ENCODE results near the gene ZNF419.
"Not testable (repeated sequence)": the region's sequence is repeated elsewhere in the genome, so short reads cannot be mapped to it uniquely, and the experiment has no call there.

Gene ZNF419

DNA sequence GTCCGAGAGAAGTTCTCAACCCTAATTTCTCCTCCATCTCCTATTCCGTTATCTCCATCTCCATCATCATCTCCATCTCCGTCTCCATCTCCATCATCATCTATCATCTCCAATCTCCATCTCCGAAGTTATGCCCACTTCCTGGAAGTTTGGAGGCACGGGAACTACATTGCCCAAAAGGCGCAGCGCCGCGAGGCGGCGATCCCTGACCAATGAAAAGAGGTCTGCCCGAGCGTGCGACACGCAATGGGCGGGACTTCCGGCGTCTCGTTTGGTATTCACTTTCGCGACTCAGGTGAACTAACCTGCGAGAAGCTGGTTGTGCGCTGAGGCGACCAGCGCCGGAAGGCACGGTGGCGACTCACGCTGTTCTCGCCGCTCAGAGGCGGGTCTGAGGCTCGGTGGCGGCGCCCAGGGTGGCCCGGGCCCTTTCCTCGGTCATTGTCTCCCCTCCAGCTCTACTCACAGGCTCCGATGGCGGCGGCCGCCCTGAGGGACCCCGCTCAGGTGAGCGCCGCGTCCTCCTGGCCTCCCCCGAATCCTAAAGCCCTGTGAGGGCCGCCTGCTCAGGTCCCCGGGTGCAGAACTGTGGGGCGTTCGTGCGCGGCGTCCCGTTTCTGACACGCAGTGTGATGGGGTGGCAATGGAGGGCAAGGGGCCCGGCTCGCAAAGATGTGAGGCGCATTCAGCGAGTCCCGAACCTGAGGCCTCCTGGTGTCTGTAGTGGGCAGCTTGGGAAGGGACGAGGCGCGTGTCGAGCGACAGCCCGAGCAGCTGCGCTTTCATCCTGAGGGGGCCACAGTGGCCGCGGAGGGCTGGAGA lies at the start of gene ZNF419:
ZNF419 (plus strand) TSS at position 274 of the 822 bp plus-strand sequence; CDS start at position 475, 201 bp downstream.
- peak; percentile 94 for DNase-seq

DNA sequence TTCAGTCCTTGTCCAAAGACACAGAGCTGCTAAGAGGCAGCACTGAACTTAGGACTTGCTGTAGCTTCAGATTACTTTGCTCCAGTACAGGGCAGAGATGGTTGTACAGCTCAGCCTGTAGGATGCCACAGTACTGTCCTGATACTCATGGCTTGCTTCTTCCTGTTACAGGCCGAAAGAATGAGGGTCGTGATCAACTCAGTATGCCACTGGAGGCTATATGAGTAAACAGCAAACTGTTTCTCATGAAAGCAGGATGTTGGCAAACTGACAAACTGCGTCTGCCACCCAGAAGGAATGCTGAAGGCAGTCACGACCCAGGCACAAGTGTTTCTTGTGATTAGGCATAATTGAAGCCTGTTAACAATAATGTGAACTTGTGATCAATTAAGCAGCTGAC lies 49.6 kb upstream of the ZNF419 start:
- DNase-seq: no peak

DNA sequence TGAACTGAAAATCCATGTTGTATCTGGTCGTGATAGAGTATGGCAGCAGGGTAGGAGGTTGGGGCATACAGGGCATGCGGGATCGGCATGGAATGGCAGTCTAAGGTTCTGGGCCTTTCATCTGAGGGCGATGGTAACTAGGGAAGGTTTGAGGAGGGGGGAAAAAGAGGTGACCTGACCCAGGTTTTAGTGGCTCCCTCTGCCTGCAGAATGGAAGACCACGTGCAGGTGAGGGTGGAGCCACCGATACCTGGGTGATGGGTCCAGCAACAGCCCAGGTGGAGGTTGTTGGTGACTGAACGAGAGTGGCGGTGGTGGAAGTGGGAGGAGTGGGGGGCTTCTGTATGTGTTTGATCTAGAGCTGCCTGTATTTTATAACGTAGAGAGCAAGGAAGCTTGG lies 48.6 kb upstream of the ZNF419 start:
- DNase-seq: no peak

DNA sequence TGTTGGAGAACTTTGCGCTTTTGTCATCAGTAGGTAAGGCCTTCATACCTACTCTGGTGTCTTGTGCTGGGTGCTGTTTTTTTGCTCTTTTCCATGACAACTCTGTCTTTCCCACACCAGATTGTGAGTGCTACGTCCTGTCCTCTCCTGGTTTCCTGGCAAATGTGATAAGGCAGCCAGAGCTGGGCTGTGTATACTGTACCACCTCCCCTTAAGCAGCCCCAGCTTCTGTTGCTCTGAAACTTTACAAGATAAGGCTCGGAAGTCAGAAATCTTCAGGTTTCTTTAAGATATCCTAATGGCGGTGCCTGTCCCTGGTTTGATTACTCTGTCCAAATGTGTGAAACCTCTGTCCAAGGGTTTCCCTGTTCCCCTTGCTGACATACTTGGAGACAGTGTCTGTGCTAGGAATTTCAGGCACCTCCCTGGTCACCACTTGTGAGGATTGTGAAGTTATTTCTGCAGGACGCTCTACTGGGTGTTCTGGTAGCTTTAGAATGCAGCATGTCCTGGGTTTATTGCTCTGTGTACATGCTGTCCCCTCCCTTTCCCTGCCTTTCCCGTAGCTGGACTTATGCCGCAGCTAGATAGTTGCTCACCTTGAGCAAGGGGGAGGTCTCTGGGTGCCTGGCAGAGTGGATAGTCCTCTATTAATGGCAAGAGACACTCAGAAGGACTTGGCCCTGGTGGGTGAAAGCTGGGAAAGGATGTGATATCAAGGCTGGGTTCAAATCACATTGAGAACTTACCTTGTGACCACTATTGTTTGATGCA lies 45.4 kb upstream of the ZNF419 start:
- no peak for DNase-seq

DNA sequence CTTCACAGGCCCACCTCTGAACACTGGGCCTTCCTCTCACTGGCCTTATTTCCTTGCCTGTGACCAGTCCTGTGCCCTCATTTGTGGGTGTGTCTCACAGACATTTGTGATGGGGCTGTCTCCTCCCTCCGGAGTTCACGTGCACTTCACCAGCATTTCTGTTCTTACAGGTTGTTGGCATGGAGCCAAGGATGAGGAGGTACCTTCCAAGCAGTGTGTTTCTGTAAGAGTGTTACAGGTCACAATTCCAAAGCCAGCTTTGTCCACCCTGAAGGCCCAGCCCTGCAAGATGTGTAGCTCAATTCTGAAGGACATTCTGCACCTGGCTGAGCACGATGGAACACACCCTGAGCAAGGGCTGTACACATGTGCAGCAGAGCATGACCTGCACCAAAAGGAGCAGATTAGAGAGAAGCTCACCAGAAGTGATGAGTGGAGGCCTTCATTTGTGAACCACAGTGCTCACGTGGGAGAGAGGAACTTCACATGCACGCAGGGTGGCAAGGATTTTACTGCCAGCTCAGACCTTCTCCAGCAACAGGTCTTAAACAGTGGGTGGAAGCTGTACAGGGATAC lies 44.3 kb upstream of the ZNF419 start:
- no peak for DNase-seq

DNA sequence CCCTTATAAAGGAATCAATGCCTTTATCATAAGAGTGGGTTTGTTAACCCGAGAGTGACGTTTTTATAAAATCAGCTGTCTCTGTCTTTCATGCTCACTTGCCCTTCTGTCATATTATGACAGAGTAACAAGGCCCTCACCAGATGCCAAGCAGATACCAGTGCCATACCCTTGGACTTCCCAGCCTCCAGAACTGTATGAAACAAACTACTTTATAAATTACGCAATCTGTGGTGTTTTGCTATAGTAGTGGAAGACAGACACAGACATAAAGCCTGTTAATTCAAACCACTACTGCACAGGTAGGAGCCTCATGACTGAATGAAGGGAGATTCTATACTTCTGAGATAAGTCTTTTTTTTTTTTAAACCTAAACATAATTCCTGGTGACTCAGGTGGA lies 35.2 kb upstream of the ZNF419 start:
- DNase-seq: no peak

DNA sequence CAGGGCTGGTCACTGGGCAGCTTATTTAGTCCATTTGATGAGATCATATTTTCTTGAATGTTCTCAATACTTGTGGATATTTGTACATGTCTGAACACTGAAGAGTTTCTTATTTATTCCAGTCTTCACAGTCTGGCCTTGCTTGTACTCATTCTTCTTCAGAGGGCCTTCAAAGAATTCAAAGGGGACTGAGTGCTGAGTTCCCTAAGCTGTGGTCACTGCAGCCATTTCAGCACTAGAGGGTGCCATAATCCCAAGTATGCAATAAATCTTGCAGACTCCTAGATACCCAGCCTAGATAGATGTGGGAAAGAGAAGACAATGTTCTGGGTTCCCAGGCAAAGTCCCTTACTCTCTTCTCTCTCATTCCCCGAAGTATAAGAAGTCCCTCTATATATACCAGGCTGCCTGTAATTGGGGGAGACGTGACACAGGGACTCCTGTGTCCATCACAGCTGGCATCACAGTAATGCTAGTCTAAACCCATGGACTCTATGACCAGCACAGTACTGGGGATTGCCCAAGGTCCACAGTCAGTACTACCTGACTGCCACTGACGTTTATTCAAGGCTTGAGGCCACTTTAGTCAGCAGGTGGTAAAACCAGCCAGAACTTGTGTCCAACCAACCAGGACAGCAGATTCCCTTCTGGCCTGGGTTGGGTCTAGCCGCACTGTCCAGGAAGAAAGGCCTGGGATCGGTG lies 21.7 kb upstream of the ZNF419 start:
- DNase-seq: no peak

DNA sequence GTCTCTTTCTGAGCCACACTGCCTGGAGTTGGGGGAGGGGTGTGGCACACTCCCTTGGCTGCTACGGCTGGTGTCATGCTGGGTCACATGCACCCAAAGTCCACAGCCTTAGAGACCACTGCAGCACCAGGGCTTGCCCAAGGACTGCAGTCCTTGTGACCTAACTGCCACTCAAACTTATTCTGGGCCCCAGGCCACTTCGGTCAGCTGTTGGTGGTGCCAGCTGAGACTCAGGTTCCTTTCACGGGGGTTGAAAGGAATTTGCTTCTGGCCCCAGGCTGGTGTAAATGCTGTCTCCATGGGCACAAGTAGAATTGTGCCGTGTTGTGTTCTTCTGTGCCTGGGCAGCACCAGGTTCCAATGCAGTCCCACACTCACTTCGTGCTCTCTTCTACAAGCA lies 21.1 kb upstream of the ZNF419 start:
- DNase-seq: no peak

DNA sequence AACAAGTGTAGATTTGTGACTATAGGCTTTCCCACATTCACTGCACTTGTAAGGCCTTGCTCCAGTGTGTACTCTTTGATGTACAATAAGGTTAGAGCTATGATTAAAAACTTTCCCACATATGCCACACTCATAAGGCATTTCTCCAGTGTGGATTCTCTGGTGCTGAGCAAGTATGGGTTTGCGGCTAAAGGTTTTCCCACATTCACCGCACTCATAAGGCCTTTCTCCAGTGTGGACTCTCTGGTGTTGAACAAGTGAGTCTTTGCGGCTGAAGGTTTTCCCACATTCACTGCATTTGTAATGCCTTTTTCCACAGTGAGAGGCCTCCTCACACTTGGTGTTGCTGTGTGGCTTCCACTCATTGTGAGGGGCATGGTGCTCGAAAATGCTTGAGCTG lies 13.9 kb upstream of the ZNF419 start:
- DNase-seq: no peak

DNA sequence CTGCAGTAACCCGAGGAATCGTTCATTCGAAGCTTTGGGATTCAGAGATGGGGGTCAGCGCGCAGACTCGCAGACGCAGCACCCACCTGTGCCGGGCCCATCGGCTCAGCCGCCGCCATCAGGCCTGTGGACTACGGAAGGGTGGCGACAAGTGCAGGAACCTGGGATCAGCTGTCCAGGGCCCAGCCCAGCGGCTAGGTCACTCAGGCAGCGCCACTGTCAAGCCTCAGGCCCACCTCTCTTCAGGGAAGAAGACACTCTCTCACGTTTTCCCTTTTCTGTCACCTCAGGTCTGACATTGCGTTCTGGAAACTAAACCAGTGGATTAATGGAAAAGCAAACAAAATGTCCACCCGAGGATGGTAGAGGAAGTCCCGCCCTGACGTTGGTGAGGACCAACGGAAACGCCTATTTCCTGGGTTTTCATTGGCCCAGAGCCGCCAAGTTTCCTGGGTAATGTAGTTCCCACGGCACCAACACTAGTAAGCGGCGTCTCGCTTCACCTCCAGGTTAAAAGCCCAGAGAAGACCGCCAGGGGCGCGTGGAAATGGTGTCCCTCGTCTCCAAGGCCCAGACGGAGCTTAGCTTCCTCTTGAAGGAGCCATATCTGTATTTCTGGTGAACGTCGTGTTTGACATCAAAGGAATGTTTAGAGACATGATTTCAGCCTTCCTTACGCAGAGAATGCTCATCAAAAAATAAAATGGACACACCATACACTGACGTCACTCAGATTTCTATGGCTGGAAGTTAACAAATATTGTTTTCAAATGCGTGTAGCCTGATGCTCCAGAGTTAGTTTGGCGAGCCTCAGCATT lies 10.2 kb upstream of the ZNF419 start, which contains the start of gene ZNF772:
ZNF772 (minus strand) TSS at position 376 of the 818 bp plus-strand sequence; CDS start at position 119, 257 bp downstream.
- peak; percentile 90 for DNase-seq

DNA sequence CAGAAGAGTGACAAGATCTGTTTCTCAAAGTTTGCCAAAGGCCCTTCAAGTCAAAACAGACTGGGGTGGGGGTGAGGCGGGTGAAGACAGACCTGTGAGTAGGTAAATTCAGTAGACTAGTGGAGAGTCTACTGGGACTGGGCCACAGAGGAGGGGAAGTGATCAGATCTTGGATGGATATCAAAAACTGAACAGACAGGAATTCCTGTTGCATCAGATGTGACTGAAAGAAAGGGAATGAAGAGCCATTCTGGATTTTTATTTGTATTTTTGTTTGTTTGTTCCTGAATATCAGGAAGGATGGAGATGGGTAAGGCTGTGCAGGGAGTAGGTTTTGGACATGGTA lies 722 bp downstream of the ZNF419 start:
- not testable (repeated sequence) for DNase-seq

DNA sequence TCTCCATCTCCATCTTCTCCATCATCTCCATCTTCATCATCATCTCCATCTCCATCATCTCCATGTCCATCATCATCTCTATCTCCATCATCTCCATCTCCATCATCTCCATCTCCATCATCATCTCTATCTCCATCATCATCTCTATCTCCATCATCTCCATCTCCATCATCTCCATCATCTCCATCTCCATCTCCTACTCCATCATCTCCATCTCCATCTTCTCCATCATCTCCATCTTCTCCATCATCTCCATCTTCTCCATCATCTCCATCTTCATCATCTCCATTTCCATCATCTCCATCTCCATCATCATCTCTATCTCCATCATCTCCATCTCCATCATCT lies 11.8 kb downstream of the ZNF419 start:
- not testable (repeated sequence) for DNase-seq

DNA sequence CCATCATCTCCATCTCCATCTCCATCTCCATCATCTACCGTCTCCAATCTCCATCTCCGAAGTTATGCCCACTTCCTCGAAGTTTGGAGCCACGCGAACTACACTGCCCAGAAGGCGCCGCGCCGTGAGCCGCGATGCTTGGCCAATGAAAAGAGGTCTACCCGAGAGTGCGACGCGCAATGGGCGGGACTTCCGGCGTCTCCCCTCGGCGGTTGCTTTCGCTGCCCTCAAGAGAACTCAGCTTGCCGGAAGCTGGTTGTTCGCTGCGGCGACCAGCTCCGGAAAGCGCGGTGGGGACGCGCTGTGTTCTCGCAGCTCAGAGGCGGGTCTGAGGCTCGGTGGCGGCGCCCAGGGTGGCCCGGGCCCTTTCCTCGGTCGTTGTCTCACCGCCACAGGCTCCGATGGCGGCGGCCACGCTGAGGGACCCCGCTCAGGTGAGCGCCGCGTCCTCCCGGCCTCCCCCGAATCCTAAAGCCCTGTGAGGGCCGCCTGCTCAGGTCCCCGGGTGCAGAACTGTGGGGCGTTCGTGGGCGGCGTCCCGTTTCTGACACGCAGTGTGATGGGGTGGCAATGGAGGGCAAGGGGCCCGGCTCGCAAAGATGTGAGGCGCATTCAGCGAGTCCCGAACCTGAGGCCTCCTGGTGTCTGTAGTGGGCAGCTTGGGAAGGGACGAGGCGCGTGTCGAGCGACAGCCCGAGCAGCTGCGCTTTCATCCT lies 12.3 kb downstream of the ZNF419 start, which contains the start of gene ZNF773:
ZNF773 (plus strand) TSS at position 259 of the 716 bp plus-strand sequence; CDS start at position 402, 143 bp downstream.
- DNase-seq: peak; percentile 97

DNA sequence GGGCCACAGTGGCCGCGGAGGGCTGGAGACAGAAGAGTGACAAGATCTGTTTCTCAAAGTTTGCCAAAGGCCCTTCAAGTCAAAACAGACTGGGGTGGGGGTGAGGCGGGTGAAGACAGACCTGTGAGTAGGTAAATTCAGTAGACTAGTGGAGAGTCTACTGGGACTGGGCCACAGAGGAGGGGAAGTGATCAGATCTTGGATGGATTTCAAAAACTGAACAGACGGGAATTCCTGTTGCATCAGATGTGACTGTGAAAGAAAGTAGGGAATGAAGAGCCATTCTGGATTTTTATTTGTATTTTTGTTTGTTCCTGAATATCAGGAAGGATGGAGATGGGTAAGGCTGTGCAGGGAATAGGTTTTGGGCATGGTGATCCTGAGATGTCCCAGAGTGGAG lies 12.8 kb downstream of the ZNF419 start:
- not testable (repeated sequence) for DNase-seq

DNA sequence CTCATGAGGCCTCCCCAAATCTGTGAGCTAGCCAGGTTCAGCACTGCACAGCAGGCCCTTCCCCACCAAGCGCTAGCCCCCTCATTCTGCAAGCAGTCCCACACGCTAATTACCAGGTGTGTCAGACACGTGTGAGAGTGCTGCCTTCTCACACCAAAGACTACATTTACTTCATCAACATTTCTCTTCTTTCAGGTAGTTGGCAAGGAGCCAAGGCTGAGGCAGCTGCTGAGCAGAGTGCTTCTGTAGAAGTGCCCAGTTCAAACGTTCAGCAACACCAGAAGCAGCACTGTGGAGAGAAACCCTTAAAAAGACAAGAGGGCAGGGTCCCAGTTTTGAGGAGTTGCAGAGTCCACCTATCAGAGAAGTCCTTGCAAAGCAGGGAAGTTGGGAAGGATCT lies 18.6 kb downstream of the ZNF419 start:
- no peak for DNase-seq

DNA sequence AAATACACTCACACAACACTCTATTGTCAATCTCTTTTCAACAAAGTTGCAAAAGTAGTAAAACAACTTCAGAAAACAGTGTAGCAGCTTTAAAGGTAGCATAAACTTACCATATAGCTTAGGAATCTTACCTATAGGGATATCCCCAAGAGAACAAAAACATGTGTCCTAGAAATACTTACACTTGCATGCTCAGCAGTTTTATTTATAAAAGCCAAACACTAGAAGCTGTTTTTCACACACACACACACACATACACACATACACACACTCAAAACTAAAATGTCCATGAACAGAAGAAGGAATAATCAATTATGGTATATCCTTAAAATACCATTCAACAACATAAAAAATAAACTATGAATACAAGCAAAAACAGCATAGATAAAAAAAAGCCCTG lies 23.9 kb downstream of the ZNF419 start:
- no peak for DNase-seq

DNA sequence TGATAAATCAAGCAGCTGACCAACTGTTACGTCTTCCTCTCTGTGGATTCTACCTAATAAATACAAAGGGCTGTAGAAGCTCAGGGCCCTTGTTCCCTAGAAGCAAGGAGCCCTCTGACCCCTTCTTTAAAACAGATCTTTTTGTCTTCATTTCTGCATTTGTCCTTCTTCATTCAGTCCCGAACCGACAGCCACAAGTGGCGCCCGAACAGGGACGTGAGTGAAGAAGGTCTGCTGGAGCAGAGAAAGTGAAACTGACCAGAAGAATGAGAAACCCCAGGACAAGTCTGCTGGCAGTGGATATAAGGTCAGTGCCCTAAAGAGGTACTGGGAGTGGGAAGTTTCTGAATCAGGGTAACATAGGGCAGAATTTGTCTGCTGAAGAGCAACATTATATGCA lies 25.3 kb downstream of the ZNF419 start:
- no peak for DNase-seq

DNA sequence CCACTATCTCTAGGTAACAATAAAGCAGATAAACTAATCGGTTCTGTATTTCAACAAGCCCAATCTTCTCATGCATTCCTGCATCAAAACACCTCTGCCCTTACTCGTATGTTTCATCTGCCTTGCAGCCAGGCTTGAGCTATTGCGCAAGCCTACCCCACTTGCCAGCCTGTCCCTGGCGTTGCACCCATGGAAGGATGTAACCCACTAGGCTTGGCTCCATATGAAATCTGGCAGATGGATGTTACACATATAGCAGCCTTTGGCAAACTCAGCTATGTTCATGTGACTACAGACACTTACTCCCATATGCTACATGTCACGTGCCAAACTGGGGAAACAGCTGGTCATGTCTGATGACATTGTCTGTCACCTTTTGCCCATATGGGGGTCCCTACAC lies 27.7 kb downstream of the ZNF419 start:
- no peak for DNase-seq

DNA sequence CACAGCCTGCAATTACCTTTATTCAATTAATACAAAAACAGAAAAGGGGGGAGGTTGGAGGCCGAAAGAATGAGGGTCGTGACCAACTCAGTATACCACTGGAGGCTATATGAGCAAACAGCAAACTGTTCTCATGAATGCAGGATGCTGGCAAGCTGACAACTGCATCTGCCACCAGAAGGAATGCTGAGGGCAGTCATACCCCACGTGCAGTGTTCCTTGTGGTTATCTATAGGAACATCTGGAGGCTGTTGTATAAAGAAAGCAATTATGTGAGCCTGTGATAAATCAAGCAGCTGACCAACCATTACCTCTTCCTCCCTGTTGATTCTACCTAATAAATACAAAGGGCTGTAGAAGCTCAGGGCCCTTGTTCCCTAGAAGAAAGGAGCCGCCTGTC lies 30.5 kb downstream of the ZNF419 start:
- DNase-seq: not testable (repeated sequence)

DNA sequence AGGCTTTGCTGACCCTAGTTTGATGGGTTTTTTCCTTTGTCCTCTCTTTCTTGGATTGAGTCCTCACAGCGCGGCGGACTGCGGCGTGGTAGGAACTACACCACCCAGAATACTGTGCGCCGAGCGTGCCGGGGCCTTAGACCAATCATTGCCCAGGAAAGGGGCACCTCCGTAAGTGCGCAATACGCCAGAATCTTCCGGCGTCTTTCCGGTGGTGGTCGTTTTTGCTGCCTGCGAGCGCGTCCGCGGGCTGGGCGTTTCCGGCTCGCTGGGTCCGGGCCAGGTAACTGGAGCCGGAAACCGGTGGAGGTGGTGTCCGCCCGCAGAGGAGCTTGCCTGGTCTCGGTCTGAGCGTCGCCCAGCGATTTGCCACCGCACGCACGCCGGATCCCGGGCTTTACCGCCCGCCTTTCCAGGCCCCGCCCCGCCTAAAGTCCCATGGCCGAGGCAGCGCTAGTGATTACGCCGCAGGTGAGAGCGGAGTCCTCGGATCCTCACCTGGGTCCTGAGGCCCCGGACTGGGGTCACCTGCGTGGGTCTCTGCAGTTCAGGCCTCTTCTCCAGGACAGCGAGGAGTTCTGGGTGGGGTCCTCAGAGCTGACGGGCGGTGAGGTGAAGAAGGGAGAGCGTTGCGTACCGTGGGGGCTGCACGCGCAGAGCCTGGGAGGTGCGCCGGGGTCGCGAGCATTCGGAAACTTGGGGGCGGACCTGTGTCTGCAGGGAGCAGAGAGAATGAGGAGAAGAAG lies 39.8 kb downstream of the ZNF419 start, which contains the start of gene ZNF549:
ZNF549 (plus strand) TSS at position 221 of the 746 bp plus-strand sequence; CDS start at position 439, 218 bp downstream.
- DNase-seq: peak; percentile 92

All from stimulated activated naive CD4-positive, alpha-beta T cell treated with Interleukin-2 at 50 U/mL for 16 hours (primary cell).